Osteoblast (primary cell): Measurements from ENCODE around the gene ABCD1. TPM values are rescaled to one million over a fixed set of nuclear protein-coding genes. Genes with fewer than 3 reads are reported as not detected.
"Not testable (repeated sequence)": the region's sequence is repeated elsewhere in the genome, so short reads cannot be mapped to it uniquely, and the experiment has no call there.

Experiments used
- DNase-seq: peaks from one replicate; pipeline ENCODE4 v3.0.0; 2011; ENCODE audit warnings: low spot score, mixed read lengths; ENCODE audit not compliant: insufficient read length; ENCODE audit errors: missing footprints
- H2AFZ ChIP-seq: 2 replicates; pipeline ENCODE4 v1.6.0; 2011; ENCODE audit warnings: mild to moderate bottlenecking, low read length
- H3K27ac ChIP-seq: 2 replicates; pipeline ENCODE4 v1.5.1; 2011; ENCODE audit warnings: mild to moderate bottlenecking, low read depth, low read length, moderate library complexity
- H3K27me3 ChIP-seq: 2 replicates; pipeline ENCODE4 v1.6.0; 2012; ENCODE audit warnings: mild to moderate bottlenecking, control low read depth, inconsistent platforms, low read length, moderate library complexity; ENCODE audit not compliant: insufficient read depth
- H3K36me3 ChIP-seq: 2 replicates; pipeline ENCODE4 v1.5.1; 2011; ENCODE audit warnings: mild to moderate bottlenecking, low read length, control low read depth, moderate library complexity; ENCODE audit not compliant: insufficient read depth
- H3K4me1 ChIP-seq: 2 replicates; pipeline ENCODE4 v1.5.1; 2011; ENCODE audit warnings: mild to moderate bottlenecking, low read length, control low read depth, moderate library complexity; ENCODE audit not compliant: insufficient read depth
- H3K4me2 ChIP-seq: 2 replicates; pipeline ENCODE4 v1.6.0; 2011; ENCODE audit warnings: mild to moderate bottlenecking, low read length; ENCODE audit not compliant: insufficient read depth
- H3K4me3 ChIP-seq: fragments of 200-600 bp; sonication (generic); 3 replicates; pipeline ENCODE4 v1.5.1; 2012; ENCODE audit warnings: mild to moderate bottlenecking, low read length, inconsistent platforms; ENCODE audit not compliant: insufficient read depth
- H3K79me2 ChIP-seq: 2 replicates; pipeline ENCODE4 v1.6.0; 2012; ENCODE audit warnings: mild to moderate bottlenecking, low read length, control low read depth, inconsistent platforms; ENCODE audit not compliant: insufficient read depth
- H3K9me3 ChIP-seq: 2 replicates; pipeline ENCODE4 v1.5.1; 2011; ENCODE audit warnings: low read depth, low read length, control low read depth
- H4K20me1 ChIP-seq: 2 replicates; pipeline ENCODE4 v1.6.0; 2012; ENCODE audit warnings: mild to moderate bottlenecking, low read length, control low read depth; ENCODE audit not compliant: insufficient read depth
- total RNA-seq: library from RNA; depleted of rRNA; stranded (reverse); fragments of >200 nt; gene quantifications from 2 replicates; pipeline ENCODE4 v1.2.3, GENCODE V29; 2012
- TF ChIP-seq, protein P1 (sequence below): IDR thresholded peaks from 2 replicates; pipeline ENCODE4 v1.5.1; 2011; ENCODE audit warnings: mild to moderate bottlenecking, low read depth, low read length, moderate library complexity; ENCODE audit errors: extremely low read depth

The ABCD1 gene
- total RNA-seq, 1 donor, result 16.3 TPM

DNA sequence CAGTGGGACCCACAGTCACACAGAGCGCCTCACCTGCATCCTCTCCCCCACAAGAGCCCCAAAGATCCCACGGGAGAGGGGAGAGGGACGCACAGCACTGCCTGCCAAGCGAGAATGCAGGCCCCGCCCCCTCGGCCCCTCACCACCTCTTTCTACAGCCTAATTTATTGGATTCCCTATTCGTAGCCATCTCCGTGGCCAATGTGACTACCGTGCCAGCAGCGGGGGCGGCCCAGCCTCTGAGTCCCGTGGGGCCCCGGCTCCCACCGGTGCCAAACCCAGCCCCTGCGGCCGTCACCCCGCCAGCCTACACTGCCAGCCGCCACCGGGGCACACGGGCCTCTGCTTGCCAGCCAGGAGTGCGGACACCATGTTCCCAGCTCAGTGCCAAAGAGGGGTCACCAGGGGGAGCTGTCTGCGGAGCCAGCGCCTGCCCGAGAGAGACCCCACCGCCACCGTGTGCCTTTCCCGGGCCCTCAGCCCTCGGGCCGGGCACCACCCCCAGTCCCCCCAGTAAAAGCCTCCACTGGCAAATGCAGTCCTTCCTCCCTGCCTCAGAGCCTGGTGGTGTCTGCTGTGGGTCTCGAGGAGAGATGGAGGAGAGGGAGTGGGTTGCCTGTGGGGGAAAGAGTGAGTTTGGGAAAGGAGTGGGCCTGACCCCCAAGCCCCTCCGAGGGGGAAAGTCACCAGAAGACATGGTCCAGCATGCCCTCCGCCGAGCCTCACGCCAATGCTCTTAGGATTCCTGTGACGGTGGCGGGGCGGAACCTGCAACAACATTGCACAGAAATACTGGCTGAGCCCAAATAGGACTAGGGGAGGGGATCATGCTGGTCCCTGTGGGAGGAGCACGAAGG, 19.8 kb downstream of the ABCD1 start:
- Histone ChIP-seq H3K4me2 (peak overlapping the region; percentile 58), H3K4me3 (peak overlapping the region; percentile 19), H3K36me3 (no peaks in the 10 kb centered on the region), H4K20me1 (no peaks in the 10 kb centered on the region), H2AFZ (no peak overlapping the region), H3K27me3 (no peaks in the 10 kb centered on the region), H3K9me3 (no peaks in the 10 kb centered on the region), H3K4me1 (no peaks in the 10 kb centered on the region), H3K79me2 (no peaks in the 10 kb centered on the region), H3K27ac (no peak overlapping the region)
- DNase-seq, result peak; percentile 45
- TF ChIP-seq, protein P1, sequence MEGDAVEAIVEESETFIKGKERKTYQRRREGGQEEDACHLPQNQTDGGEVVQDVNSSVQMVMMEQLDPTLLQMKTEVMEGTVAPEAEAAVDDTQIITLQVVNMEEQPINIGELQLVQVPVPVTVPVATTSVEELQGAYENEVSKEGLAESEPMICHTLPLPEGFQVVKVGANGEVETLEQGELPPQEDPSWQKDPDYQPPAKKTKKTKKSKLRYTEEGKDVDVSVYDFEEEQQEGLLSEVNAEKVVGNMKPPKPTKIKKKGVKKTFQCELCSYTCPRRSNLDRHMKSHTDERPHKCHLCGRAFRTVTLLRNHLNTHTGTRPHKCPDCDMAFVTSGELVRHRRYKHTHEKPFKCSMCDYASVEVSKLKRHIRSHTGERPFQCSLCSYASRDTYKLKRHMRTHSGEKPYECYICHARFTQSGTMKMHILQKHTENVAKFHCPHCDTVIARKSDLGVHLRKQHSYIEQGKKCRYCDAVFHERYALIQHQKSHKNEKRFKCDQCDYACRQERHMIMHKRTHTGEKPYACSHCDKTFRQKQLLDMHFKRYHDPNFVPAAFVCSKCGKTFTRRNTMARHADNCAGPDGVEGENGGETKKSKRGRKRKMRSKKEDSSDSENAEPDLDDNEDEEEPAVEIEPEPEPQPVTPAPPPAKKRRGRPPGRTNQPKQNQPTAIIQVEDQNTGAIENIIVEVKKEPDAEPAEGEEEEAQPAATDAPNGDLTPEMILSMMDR, result no peak

DNA sequence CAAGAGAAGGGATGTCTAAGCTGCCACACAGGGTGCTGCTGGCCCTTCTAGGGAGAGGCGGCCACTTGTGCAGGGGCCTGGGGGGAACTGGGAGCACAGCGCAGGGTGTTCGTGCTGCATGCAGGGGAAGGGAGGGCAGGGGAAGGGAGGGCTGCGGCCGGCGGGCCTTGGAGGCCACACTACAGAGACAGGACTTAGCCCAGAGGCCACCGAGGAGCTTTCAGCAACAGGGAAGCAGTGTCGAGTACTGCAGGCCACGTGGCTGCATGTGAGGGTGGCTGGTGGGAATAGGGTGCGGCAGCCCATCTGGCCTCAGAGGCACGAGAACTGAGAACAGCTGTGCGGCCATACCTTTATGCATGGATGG, 20.4 kb downstream of the ABCD1 start:
- not testable (repeated sequence) for H3K79me2 ChIP-seq, H4K20me1 ChIP-seq, H3K27ac ChIP-seq, H3K4me3 ChIP-seq, H3K4me1 ChIP-seq, H3K4me2 ChIP-seq, H3K36me3 ChIP-seq, H3K27me3 ChIP-seq, H3K9me3 ChIP-seq, H2AFZ ChIP-seq, DNase-seq

DNA sequence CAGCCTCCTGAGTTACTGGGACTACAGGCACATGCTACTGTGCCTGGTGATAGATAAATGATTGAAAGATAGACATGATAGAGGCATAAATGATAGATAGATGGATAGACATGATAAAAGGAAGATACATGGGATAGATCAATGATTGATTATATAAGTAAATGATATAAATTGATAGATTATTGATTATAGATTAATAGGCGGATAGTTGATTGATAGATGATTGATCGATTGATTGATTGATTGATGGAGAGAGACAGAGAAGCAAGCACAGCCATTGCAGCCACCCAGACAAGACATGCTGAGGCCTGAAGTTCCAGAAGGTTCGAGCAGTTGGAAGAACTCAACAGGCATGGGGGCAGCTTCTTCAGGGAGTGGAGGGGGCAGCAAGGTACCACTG, 21.7 kb downstream of the ABCD1 start:
- no peaks in the 10 kb centered on the region for H3K9me3 ChIP-seq
- no peaks in the 10 kb centered on the region for H3K79me2 ChIP-seq
- no peak overlapping the region for H2AFZ ChIP-seq
- TF ChIP-seq, protein P1, result no peak
- H3K4me1 ChIP-seq, result no peaks in the 10 kb centered on the region
- H4K20me1 ChIP-seq, result no peaks in the 10 kb centered on the region
- H3K27me3 ChIP-seq, result peaks cover 6% of the 10 kb centered on the region
- no peak overlapping the region for H3K4me3 ChIP-seq
- no peaks in the 10 kb centered on the region for H3K36me3 ChIP-seq
- DNase-seq, result no peak
- no peak overlapping the region for H3K27ac ChIP-seq
- no peak overlapping the region for H3K4me2 ChIP-seq

DNA sequence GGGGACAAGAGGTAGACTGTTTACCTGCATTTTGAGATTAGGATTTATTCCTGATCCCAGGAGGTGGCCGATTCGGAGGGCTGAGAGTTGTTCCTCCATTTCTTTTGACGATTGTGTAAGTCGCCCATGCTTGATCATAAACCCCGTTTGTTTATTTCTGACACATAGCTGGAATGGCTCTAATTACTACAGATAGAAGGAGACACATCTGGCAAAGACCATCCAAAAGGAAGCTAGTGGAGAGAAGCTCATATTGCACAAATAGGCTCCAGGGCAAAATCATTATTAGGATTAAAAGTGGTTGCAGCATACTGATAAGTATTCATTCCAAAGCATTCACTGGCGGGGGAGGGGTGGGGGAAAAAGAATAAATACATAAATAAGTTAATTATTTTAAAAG, 22.3 kb downstream of the ABCD1 start:
- not testable (repeated sequence) for H3K79me2 ChIP-seq, H3K36me3 ChIP-seq, H3K27me3 ChIP-seq, H3K4me2 ChIP-seq, H4K20me1 ChIP-seq, H2AFZ ChIP-seq, H3K9me3 ChIP-seq, H3K4me3 ChIP-seq, H3K27ac ChIP-seq, DNase-seq, H3K4me1 ChIP-seq

DNA sequence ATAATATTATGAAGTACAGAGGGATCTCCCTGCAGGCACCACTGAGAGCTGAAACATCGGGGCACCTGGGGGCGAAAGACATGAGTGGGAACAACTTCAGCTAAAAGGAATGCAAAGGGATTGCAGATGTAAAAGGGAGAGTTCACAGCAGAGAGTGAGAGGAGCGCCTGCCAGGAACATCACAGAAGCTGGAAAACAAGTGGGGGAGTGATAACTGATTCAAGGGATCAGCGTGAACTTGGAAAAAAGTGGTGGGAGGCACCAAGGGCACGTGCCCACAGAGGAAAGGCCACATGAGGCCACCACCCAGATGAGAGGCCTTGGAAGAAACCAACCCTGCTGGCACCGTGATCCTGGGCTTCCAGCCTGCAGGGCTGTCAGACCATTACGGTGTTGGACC, 24.4 kb downstream of the ABCD1 start:
- not testable (repeated sequence) for H3K4me2 ChIP-seq, H3K4me1 ChIP-seq

More for the DNA sequence above, 24.4 kb downstream of the ABCD1 start:
- not testable (repeated sequence) for H3K9me3 ChIP-seq, H4K20me1 ChIP-seq, H3K27me3 ChIP-seq, H3K4me3 ChIP-seq, DNase-seq, H3K79me2 ChIP-seq, H3K27ac ChIP-seq, H3K36me3 ChIP-seq, H2AFZ ChIP-seq
